ENCODE measurements around the gene PTPRK. TPM values are rescaled to one million over a fixed set of nuclear protein-coding genes. Genes with fewer than 3 reads are reported as not detected.

PTPRK gene
- total and polyA plus RNA-seq, 2 of the 8 experiments (the other 6 are each of a cell fraction or from before 2014, with no cell fraction given): 11.4 to 47.3 TPM

- Histone ChIP-seq H2BK5ac (ENCODE audit: low read depth, low read length) (no peak overlapping the region), H3K27ac (ENCODE audit: low read depth, low read length) (no peak overlapping the region), H2AFZ (ENCODE audit: low read length) (no peak overlapping the region), H4K5ac (ENCODE audit: insufficient read length, low read depth, low read length) (no peak overlapping the region), H2AK5ac (ENCODE audit: low read depth, low read length) (no peak overlapping the region), H3K9ac (replicated peaks in 1 of 4; ENCODE audit: extremely low read depth in 1 of 4, low read depth in 3 of 4, low read length in 3 of 4) (no peak overlapping the region), H3K14ac (ENCODE audit: insufficient read length) (no peak overlapping the region), H3K36me3 (ENCODE audit: control insufficient read depth in 2 of 4, insufficient read depth in 4 of 4, low read length in 3 of 4) (no peaks in the 10 kb centered on the region), H3K79me2 (ENCODE audit: control insufficient read depth in 1 of 2, insufficient read depth in 2 of 2, low read length in 2 of 2) (no peaks in the 10 kb centered on the region), H4K91ac (replicated peaks; ENCODE audit: insufficient read length, low read length) (no peak overlapping the region), H2BK20ac (ENCODE audit: low read length) (no peak overlapping the region), H3K23ac (ENCODE audit: insufficient read length) (no peak overlapping the region), H3K18ac (ENCODE audit: extremely low read depth, low read length) (no peak overlapping the region), H3K27me3 (replicated peaks in 1 of 4; ENCODE audit: control insufficient read depth in 3 of 4, extremely low read depth in 1 of 4, insufficient read depth in 3 of 4, low read length in 3 of 4) (peaks cover 0 to 1% (median 0%) of the 10 kb centered on the region in 4 experiments; a peak in 1 of 7 replicates), H3K79me1 (ENCODE audit: low read depth, low read length) (no peaks in the 10 kb centered on the region), H2BK12ac (ENCODE audit: low read depth, low read length) (no peak overlapping the region), H3K4me3 (ENCODE audit: extremely low read depth in 1 of 4, insufficient read depth in 2 of 4, low read depth in 3 of 4, low read length in 4 of 4) (no peak overlapping the region), H3K4me1 (replicated peaks in 1 of 4; ENCODE audit: control insufficient read depth in 3 of 4, insufficient read depth in 4 of 4, low read length in 3 of 4) (no peaks in the 10 kb centered on the region), H4K8ac (ENCODE audit: extremely low read depth, insufficient read depth, low read length) (no peak overlapping the region), H4K20me1 (replicated peaks in 1 of 2; ENCODE audit: control insufficient read depth in 1 of 2, insufficient read depth in 2 of 2, low read length in 2 of 2) (no peaks in the 10 kb centered on the region), H3K4me2 (ENCODE audit: insufficient read depth in 1 of 2, low read depth in 2 of 2, low read length in 2 of 2) (no peak overlapping the region), H3K9me3 (ENCODE audit: insufficient read depth in 2 of 2, low read depth in 1 of 2, low read length in 1 of 2) (no peaks in the 10 kb centered on the region), H3K56ac (replicated peaks; ENCODE audit: insufficient read length, low read depth, low read length) (no peak overlapping the region), H3K23me2 (ENCODE audit: low read depth, low read length) (no peaks in the 10 kb centered on the region), H2BK15ac (ENCODE audit: low read length) (no peak overlapping the region), H2BK120ac (replicated peaks; ENCODE audit: low read depth, low read length) (no peak overlapping the region), H3K4ac (replicated peaks; ENCODE audit: insufficient read length, low read depth, low read length) (no peak overlapping the region)
- CTCF ChIA-PET (ENCODE audit: partially characterized antibody): no interaction called here
- POLR2A ChIA-PET (ENCODE audit: partially characterized antibody): no interaction called here
- 86% methylated on average over 8 of the region's 8 CpGs; no CpG with 5 or more reads in 1 of the 2 experiments for WGBS, 2 experiments (ENCODE audit: extremely low coverage in 1 of 2, insufficient coverage in 1 of 2, insufficient read length in 1 of 2, insufficient replicate concordance in 2 of 2, low coverage in 1 of 2, low lambda C conversion rate in 2 of 2, missing lambda C conversion rate in 1 of 2)
- DNase-seq (ENCODE audit: low read depth in 1 of 2, low spot score in 2 of 2) (no peak), FAIRE-seq (no peak)
- TF ChIP-seq TCF12 (IDR thresholded peaks at IDR 0.05; ENCODE audit: low read depth, low read length): no peak
- no peak for TF ChIP-seq E2F6 (IDR thresholded peaks at IDR 0.05)
- no peak for TF ChIP-seq ATF3 (IDR thresholded peaks at IDR 0.05; ENCODE audit: insufficient read depth, low read depth, low read length)
- TF ChIP-seq BACH1 (IDR thresholded peaks at IDR 0.05; ENCODE audit: low read length): no peak
- no peak for TF ChIP-seq RFX5 (IDR thresholded peaks at IDR 0.05; ENCODE audit: borderline replicate concordance, low read depth, low read length)
- TF ChIP-seq NANOG (IDR thresholded peaks at IDR 0.05; ENCODE audit: insufficient read depth, low read depth, low read length, poor library complexity, severe bottlenecking): no peak
- TF ChIP-seq SUZ12 (IDR thresholded peaks at IDR 0.05; ENCODE audit: low read length): no peak
- TF ChIP-seq RBBP5 (IDR thresholded peaks at IDR 0.05; ENCODE audit: borderline replicate concordance, low read depth, low read length): no peak
- TF ChIP-seq JUND (IDR thresholded peaks at IDR 0.05; ENCODE audit: low read length): no peak
- TF ChIP-seq MAFK (IDR thresholded peaks at IDR 0.05; ENCODE audit: low read depth, low read length): no peak
- TF ChIP-seq NRF1 (IDR thresholded peaks at IDR 0.05; ENCODE audit: low read depth, low read length): no peak
- no peak for TF ChIP-seq TAF1 (IDR thresholded peaks at IDR 0.05; ENCODE audit: low read depth, low read length)
- no peak for TF ChIP-seq CHD1 (IDR thresholded peaks at IDR 0.05; ENCODE audit: low read depth, low read length)
- TF ChIP-seq POLR2A (IDR thresholded peaks at IDR 0.05; ENCODE audit: control extremely low read depth in 1 of 2, low read depth in 2 of 2, low read length in 2 of 2): no peak
Observed at GRCh38 chr6:127950566-127951145, 569.7 kb downstream of the PTPRK start.
